HL-60 (cell line): Measurements from ENCODE around the gene SGCE.

ENCODE experiments used
- CTCF ChIP-seq: IDR thresholded peaks from one replicate; pipeline ENCODE4 v1.5.1; 2011; ENCODE audit warnings: low read length, control low read depth, inconsistent platforms; ENCODE audit not compliant: insufficient read depth
- GABPA ChIP-seq: IDR thresholded peaks from 2 replicates; pipeline ENCODE4 v1.6.1; 2012; ENCODE audit warnings: low read depth
- REST ChIP-seq: IDR thresholded peaks from 2 replicates; pipeline ENCODE4 v1.6.1; 2012; ENCODE audit warnings: low read depth; ENCODE audit not compliant: insufficient replicate concordance

- no peak for TF ChIP-seq CTCF
- TF ChIP-seq REST: no peak
- TF ChIP-seq GABPA: no peak
Measured at GRCh38 chr7:94662548-94662947, 6.6 kb upstream of the SGCE start.
